K562 (cell line): ENCODE measurements around the gene PITX1. TPM values are rescaled to one million over a fixed set of nuclear protein-coding genes. Genes with fewer than 3 reads are reported as not detected.
A peak's percentile ranks its signal among the peaks of the same experiment; 100 is the strongest.

ENCODE experiments used
- ATAC-seq: fragments of 200-7000 bp; cut with Tn5 transposase; 3 replicates; pipeline ENCODE4 v1.9.1; 2020; ENCODE audit warnings: moderate library complexity
- BruUV-seq: library from RNA; stranded (reverse); fragments of 400-500 nt; replicated peaks from 2 replicates; lab custom pipeline; 2021; lab: Mats Ljungman, UMichigan
- CTCF ChIA-PET: fragments of 300-600 bp; formaldehyde crosslinking; extraction: SDS; loops from one replicate; lab custom pipeline; 2021; ENCODE audit warnings: low intra/inter-chr PET ratio; lab: Yijun Ruan, JAX
- POLR2A ChIA-PET: fragments of 300-600, 350-650 bp; sonication (Branson Sonifier 250); formaldehyde crosslinking; extraction: SDS; loops from one replicate; lab custom pipeline; 2021; ENCODE audit warnings: antibody characterized with exemption, inconsistent platforms; lab: Yijun Ruan, JAX
- DNase-seq, 4 experiments: peaks; one replicate each; pipeline versions ENCODE4 v3.0.0 to v3.0.0-alpha.2; 2011 to 2018; ENCODE audit warnings: low spot score in 3 of 4, mixed read lengths in 3 of 4; ENCODE audit errors: extremely low read depth in 1 of 4
- FAIRE-seq: peaks from 2 replicates; lab custom pipeline; 2011; peaks lifted over from hg19 to GRCh38; lab: Jason Lieb, UNC
- H2AFZ ChIP-seq: 2 replicates; pipeline ENCODE4 v1.6.0; 2011; ENCODE audit warnings: low read depth, low read length, control low read depth, inconsistent platforms
- H3K27ac ChIP-seq: fragments of 200-600 bp; 3 replicates; pipeline ENCODE4 v1.8.0; 2011; ENCODE audit warnings: low read depth, mild to moderate bottlenecking, control low read depth, inconsistent platforms, low read length, moderate library complexity, mixed read lengths; ENCODE audit errors: extremely low read depth
- H3K27me3 ChIP-seq, 2 experiments: fragments of 300-600 bp in 1 of 2; 2 replicates in 1 of 2; 3 replicates in 1 of 2; pipeline versions ENCODE4 v1.6.0 to v1.8.0; 2011; ENCODE audit warnings: inconsistent platforms in 2 of 2, low read length in 2 of 2, mild to moderate bottlenecking in 1 of 2, mixed read lengths in 1 of 2, moderate library complexity in 1 of 2; ENCODE audit not compliant: control insufficient read depth in 2 of 2, insufficient read depth in 2 of 2
- H3K36me3 ChIP-seq: fragments of 300-600 bp; 3 replicates; pipeline ENCODE4 v1.8.0; 2011; ENCODE audit warnings: mild to moderate bottlenecking, low read length, inconsistent platforms; ENCODE audit not compliant: control insufficient read depth, insufficient read depth
- H3K4me1 ChIP-seq, 2 experiments: fragments of 200-600 bp in 1 of 2; replicated peaks in 1 of 2; 2 replicates in 1 of 2; 3 replicates in 1 of 2; pipeline versions ENCODE4 v1.5.1 to v1.8.0; 2011; ENCODE audit warnings: inconsistent platforms in 2 of 2, low read length in 2 of 2, mild to moderate bottlenecking in 1 of 2, mixed read lengths in 1 of 2, moderate library complexity in 1 of 2; ENCODE audit not compliant: control insufficient read depth in 2 of 2, insufficient read depth in 2 of 2
- H3K4me2 ChIP-seq: 2 replicates; pipeline ENCODE4 v1.6.1; 2011; ENCODE audit warnings: low read length, control low read depth, inconsistent platforms, mixed read lengths; ENCODE audit not compliant: insufficient read depth
- H3K4me3 ChIP-seq: fragments of 200-600 bp; sonication (generic), shearing (Covaris generic); 2 replicates; pipeline ENCODE4 v1.5.1; 2016; ENCODE audit warnings: control low read depth, inconsistent platforms
- H3K79me2 ChIP-seq: fragments of 200-600 bp; 3 replicates; pipeline ENCODE4 v1.8.0; 2011; ENCODE audit warnings: low read length, inconsistent platforms; ENCODE audit not compliant: control insufficient read depth, insufficient read depth
- H3K9ac ChIP-seq, 2 experiments: 2 replicates each; pipeline versions ENCODE4 v1.6.0 to v1.6.1; 2011; ENCODE audit warnings: low read depth in 2 of 2, low read length in 2 of 2, control low read depth in 1 of 2, inconsistent platforms in 1 of 2, mild to moderate bottlenecking in 1 of 2, mixed read lengths in 1 of 2; ENCODE audit not compliant: insufficient read depth in 1 of 2
- H3K9me1 ChIP-seq: one replicate; pipeline ENCODE4 v1.6.0; 2011; ENCODE audit warnings: inconsistent platforms, mild to moderate bottlenecking, low read length, moderate library complexity; ENCODE audit not compliant: control insufficient read depth, insufficient read depth
- H3K9me3 ChIP-seq: replicated peaks from 2 replicates; pipeline ENCODE4 v1.5.1; 2011; ENCODE audit warnings: low read depth, low read length, inconsistent platforms; ENCODE audit not compliant: control insufficient read depth, insufficient read depth
- H4K20me1 ChIP-seq: replicated peaks from 2 replicates; pipeline ENCODE4 v1.6.1; 2011; ENCODE audit warnings: low read length, inconsistent platforms, mixed read lengths; ENCODE audit not compliant: control insufficient read depth, insufficient read depth
- CBFB ChIP-seq: sonication (generic); formaldehyde crosslinking; IDR thresholded peaks from 2 replicates; pipeline ENCODE4 v1.4.0; 2020; ENCODE audit warnings: mild to moderate bottlenecking, missing genetic modification reagents
- CEBPG ChIP-seq, 3 experiments: fragments of 200-800 bp in 1 of 3; sonication (Bioruptor generic) in 1 of 3; sonication (generic) in 1 of 3; formaldehyde crosslinking in 1 of 3; IDR thresholded peaks in 2 of 3; conservative IDR thresholded peaks in 1 of 3; 2 replicates each; pipeline versions ENCODE4 v1.6.1 to v1.8.0; 2016 to 2022; ENCODE audit warnings: missing compliant biosample characterization in 2 of 3, missing genetic modification characterization in 2 of 3, mild to moderate bottlenecking in 1 of 3, missing genetic modification reagents in 1 of 3
- EHMT2 ChIP-seq: fragments of 450-650 bp; IDR thresholded peaks from 2 replicates; pipeline ENCODE4 v1.6.1; 2018; ENCODE audit warnings: antibody characterized with exemption
- MCM2 ChIP-seq: fragments of 450-650 bp; IDR thresholded peaks from 2 replicates; pipeline ENCODE4 v1.6.1; 2017; ENCODE audit warnings: low read depth, mild to moderate bottlenecking
- MGA ChIP-seq: fragments of 450-650 bp; IDR thresholded peaks from 2 replicates; pipeline ENCODE4 v1.6.1; 2016; ENCODE audit warnings: mild to moderate bottlenecking, moderate library complexity
- NUFIP1 ChIP-seq: fragments of 450-650 bp; IDR thresholded peaks from 2 replicates; pipeline ENCODE4 v1.6.1; 2018; ENCODE audit not compliant: partially characterized antibody
- RBM34 ChIP-seq: fragments of 200-400 bp; formaldehyde crosslinking; IDR thresholded peaks from 2 replicates; pipeline ENCODE4 v1.6.1; 2018; ENCODE audit warnings: low read length, borderline replicate concordance; ENCODE audit not compliant: insufficient read depth
- RFX5 ChIP-seq: IDR thresholded peaks from 2 replicates; pipeline ENCODE4 v1.6.1; 2011; ENCODE audit warnings: low read depth, mild to moderate bottlenecking, improper control_type of control experiment, low read length
- WGBS: fragments of 100-300 bp; shearing (Covaris generic); methylation state at CpG from one replicate; pipeline ENCODE4 v1.1.6; 2016; ENCODE audit warnings: low coverage, mixed read lengths; ENCODE audit not compliant: insufficient coverage; ENCODE audit errors: missing lambda C conversion rate; 5-methylcytosine and 5-hydroxymethylcytosine counted together
- in situ Hi-C: fragments of 300-500 bp; cut with MboI; formaldehyde crosslinking; loops from 4 replicates; pipeline ENCODE4 v1.15.0; 2018; ENCODE audit warnings: inconsistent platforms, mixed read lengths
- intact Hi-C: fragments of 100-400 bp; cut with micrococcal nuclease; formaldehyde crosslinking; loops from 2 replicates; pipeline ENCODE4 v1.14.2; 2022
- polyA plus RNA-seq, 8 experiments: library from polyadenylated mRNA; depleted of rRNA in 4 of 8; stranded (reverse) in 5 of 8; unstranded in 3 of 8; fragments of >200 nt; fragmentation: Nextera tagmentation in 2 of 8; fragmentation: Illumina TruSeq in 1 of 8; extraction: Ambion mirVana in 2 of 8; extraction: Trizol in 1 of 8; gene quantifications; 2 replicates each; pipeline versions ENCODE4 v1.2.1 to v1.2.3, GENCODE V29; 2011 to 2014; ENCODE audit warnings: inconsistent platforms in 1 of 8, missing spikeins in 1 of 8
- total RNA-seq, 7 experiments: library from RNA; depleted of rRNA in 6 of 7; stranded (reverse); fragments of >200 nt in 6 of 7; fragmentation: Illumina TruSeq in 2 of 7; extraction: Trizol in 2 of 7; gene quantifications; 2 replicates each; pipeline versions ENCODE4 v1.2.1 to v1.2.3, GENCODE V29; 2011 to 2021; ENCODE audit warnings: low replicate concordance in 1 of 7
- TF ChIP-seq, protein P1 (sequence below): sonication (generic); formaldehyde crosslinking; IDR thresholded peaks from 2 replicates; pipeline ENCODE4 v1.8.0; 2022; ENCODE audit warnings: missing genetic modification reagents, mild to moderate bottlenecking, borderline replicate concordance

The PITX1 gene
- total and polyA plus RNA-seq, 9 of the 15 experiments (the other 6 are each of a cell fraction or from before 2014, with no cell fraction given) = 0.13 to 88.2 (median 24.9) TPM

DNA sequence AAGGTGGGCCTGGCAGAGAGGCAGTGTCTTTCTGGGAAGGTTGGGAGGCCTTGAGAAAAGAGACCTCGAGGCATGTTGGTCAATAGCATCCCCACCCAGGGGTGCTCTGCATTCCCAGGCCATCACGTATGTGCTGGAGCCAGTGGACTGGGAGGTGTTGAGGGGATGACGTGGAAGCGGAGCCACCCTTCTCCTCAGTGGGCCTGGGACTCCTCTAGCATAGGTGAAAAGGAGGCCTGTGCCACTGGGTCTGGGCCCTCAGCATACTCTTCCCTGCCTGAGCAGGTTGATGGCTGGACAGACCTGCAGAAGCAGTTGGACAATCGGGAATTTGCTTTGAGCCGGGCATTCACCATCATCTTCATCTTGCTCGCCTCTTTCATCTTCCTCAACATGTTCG, 25.5 kb downstream of the PITX1 start:
- Histone ChIP-seq H3K9ac (no peak overlapping the region), H3K27me3 (no peaks in the 10 kb centered on the region), H3K4me1 (no peaks in the 10 kb centered on the region), H3K4me3 (no peak overlapping the region), H3K9me1 (no peaks in the 10 kb centered on the region), H3K79me2 (no peaks in the 10 kb centered on the region), H3K9me3 (no peaks in the 10 kb centered on the region), H3K36me3 (no peaks in the 10 kb centered on the region), H2AFZ (no peak overlapping the region), H3K27ac (no peak overlapping the region), H3K4me2 (no peak overlapping the region), H4K20me1 (no peaks in the 10 kb centered on the region; the same call in 1 of the 2 replicates)
- ChIA-PET CTCF (no interaction called here), POLR2A (interaction anchor here (6.1 kb wide), 1 partner anchor 17 kb away, joined by 35 read pairs; no protein-coding TSS in a partner anchor)
- peak in 1 of 4 experiments; percentile 3 for DNase-seq
- intact Hi-C loops (no loop called here), in situ Hi-C loops (no loop called here)
- no TSS peak for BruUV-seq
- ATAC-seq = no peak
- 49% methylated on average over 8 of the region's 8 CpGs for WGBS
- no peak for FAIRE-seq
- TF ChIP-seq RFX5 = no peak
- no peak for TF ChIP-seq NUFIP1
- TF ChIP-seq CEBPG (CRISPR knock-in tag; IDR thresholded peaks at IDR 0.05) = no peak
- no peak for TF ChIP-seq CEBPG (tag; conservative IDR thresholded peaks at IDR 0.05 in 1 of 2, IDR thresholded peaks at IDR 0.05 in 1 of 2)
- no peak for TF ChIP-seq EHMT2
- TF ChIP-seq MGA = no peak
- no peak for TF ChIP-seq MCM2
- no peak for TF ChIP-seq CBFB (CRISPR knock-in tag)
- no peak for TF ChIP-seq RBM34
- TF ChIP-seq, protein P1, sequence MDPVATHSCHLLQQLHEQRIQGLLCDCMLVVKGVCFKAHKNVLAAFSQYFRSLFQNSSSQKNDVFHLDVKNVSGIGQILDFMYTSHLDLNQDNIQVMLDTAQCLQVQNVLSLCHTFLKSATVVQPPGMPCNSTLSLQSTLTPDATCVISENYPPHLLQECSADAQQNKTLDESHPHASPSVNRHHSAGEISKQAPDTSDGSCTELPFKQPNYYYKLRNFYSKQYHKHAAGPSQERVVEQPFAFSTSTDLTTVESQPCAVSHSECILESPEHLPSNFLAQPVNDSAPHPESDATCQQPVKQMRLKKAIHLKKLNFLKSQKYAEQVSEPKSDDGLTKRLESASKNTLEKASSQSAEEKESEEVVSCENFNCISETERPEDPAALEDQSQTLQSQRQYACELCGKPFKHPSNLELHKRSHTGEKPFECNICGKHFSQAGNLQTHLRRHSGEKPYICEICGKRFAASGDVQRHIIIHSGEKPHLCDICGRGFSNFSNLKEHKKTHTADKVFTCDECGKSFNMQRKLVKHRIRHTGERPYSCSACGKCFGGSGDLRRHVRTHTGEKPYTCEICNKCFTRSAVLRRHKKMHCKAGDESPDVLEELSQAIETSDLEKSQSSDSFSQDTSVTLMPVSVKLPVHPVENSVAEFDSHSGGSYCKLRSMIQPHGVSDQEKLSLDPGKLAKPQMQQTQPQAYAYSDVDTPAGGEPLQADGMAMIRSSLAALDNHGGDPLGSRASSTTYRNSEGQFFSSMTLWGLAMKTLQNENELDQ (CRISPR knock-in tag) = no peak
